HT1080 (cell line): ENCODE results near the gene NEURL3. TPM values are rescaled to one million over a fixed set of nuclear protein-coding genes. Genes with fewer than 3 reads are reported as not detected.
A peak's percentile ranks its signal among the peaks of the same experiment; 100 is the strongest.
"Not testable (repeated sequence)": the region's sequence is repeated elsewhere in the genome, so short reads cannot be mapped to it uniquely, and the experiment has no call there.

Source experiments
- DNase-seq: peaks from one replicate; pipeline ENCODE4 v3.0.0-alpha.2; 2015; ENCODE audit warnings: low read depth
- polyA plus RNA-seq, 2 experiments: library from polyadenylated mRNA; depleted of rRNA; stranded (reverse); fragments of >200 nt; gene quantifications; 2 replicates each; pipeline ENCODE4 v1.2.3, GENCODE V29; 2015
- total RNA-seq: library from RNA; depleted of rRNA; stranded (reverse); fragments of >200 nt; shearing (Covaris generic); gene quantifications from 2 replicates; pipeline ENCODE4 v1.2.3, GENCODE V29; 2014; rRNA removed

Gene NEURL3, protein sequence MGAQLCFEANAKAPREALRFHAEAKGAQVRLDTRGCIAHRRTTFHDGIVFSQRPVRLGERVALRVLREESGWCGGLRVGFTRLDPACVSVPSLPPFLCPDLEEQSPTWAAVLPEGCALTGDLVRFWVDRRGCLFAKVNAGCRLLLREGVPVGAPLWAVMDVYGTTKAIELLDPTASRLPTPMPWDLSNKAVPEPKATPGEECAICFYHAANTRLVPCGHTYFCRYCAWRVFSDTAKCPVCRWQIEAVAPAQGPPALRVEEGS
- not detected in 2 replicates for total RNA-seq
- not detected in 2 replicates for polyA plus RNA-seq (2015; cell fraction: cytosol; rRNA removed)
- not detected in 2 replicates for polyA plus RNA-seq (2015; cell fraction: nucleus; rRNA removed)

DNA sequence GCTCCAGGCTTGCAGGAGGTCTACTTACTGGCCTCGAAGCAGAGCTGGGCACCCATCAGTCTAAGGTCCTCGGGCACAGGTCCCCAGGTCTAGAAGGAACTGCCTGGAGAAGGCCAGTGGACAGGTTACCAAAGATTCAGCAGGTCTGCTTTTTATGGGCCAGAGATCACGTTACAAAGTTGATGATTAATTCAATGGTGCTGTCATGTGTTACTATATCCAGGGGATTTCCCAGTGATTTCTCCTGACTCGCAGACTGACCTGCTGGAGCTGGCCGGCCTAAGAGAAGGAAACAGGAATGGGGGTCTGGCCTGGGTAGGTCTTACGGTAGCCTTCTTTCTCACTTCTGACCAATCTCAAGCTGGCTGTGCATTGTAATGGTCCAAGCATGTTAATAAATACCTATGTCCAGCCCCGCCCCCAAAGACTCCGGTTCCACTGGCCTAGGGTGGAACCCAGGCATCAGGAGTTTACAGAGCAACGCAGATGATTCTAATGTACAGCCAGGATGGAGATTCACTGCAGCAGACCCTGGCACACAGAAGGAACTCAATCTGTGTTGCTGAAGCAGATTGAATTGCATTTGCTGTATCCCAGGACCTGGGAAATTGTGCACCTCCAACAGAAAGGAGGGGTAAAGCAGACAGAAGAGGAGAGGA lies at the start of gene NEURL3:
Gene NEURL3 (minus strand): TSS at position 127 of the 659 bp plus-strand sequence. CDS start 71 bp downstream, at position 56.
- DNase-seq, result peak; percentile 53

DNA sequence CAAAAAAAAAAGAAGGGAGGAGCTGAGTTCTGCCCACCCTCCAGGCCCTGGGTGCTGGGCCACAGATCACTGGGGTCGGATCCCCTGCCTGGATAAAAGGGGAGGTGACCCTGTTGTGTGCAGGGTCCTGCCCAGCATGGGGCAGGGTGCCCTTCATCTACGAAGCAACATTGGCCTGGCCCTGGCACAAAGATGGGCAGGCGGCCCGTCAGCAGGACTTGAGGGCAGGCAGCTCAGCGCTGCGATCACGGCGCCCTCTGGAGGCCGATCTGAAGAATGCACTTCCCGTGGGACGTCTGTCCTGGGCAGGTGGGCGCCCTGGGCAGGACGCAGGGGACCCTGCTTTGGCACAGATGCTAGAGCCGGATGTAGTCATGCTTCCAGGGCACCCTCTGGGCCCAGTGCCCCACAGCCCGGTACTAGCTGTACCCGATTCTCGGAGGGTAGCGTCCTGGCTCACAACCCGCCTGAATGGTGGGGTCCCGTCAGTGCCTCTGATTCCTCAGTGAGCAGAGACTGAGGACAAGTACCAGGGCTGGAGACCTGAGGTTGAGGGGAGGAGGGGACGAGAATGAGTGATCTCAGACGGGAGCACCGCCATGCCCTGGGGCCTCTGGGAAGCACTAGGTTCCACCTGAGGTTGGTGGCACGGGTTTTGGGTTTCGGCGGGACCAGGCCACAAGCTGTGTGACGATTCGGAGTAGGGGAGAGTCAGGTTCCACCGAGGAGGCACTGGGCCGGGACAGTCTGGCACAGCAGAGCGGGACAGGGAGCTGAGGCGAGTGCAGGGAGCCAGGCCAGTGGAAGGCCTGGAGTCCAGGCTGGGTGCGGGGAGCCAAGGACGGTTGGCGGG lies 49.4 kb upstream of the NEURL3 start:
- DNase-seq, result no peak

DNA sequence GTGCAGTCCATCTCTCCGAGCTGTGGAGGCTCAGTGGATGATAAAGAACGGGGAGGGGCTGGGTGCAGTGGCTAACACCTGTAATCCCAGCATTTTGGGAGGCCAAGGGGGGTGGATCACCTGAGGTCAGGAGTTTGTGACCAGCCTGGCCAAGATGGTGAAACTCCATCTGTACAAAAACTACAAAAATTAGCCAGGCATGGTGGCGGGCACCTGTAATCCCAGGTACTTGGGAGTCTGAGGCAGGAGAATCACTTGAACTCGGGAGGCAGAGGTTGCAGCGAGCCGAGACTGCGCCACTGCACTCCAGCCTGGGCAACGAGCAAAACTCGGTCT lies 48.8 kb upstream of the NEURL3 start:
- not testable (repeated sequence) for DNase-seq

DNA sequence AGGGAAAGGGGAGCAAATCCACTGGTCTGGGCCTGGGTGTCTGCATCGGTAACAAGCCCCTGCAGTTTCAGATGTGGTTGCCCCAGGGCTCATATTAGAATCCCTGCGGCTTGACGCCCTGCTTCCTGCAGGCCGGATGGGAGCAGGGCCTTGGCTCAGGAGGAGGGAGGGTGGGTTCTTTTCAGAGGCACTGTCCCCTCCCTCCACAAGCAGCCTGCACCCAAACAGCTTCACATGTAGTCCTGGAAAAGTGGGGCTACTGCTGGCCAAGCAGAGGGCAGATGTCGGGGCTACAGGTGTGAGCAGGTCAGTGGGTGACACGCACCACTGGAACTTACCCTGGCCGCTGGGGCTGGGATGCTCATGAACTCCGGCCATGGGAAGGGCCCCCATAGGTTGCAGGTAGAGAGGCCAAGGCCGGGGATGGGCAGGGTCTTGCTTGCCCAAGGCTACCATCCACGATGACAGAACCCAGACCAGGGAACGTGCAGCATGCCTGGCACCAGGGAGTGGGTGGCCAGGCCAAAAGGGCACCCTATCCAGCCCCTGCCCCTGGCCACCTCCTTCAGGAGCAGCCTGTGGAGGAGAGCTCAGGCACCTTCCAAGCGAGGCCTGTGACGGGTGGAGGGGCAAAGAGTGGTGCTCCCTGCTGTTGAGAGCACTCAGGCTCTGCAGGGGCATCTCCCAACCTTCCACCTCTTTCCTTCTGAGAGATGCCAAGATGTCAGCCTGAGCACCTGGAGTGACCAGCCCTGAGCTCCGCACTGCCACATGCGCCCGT lies 48.2 kb upstream of the NEURL3 start:
- DNase-seq, result no peak

DNA sequence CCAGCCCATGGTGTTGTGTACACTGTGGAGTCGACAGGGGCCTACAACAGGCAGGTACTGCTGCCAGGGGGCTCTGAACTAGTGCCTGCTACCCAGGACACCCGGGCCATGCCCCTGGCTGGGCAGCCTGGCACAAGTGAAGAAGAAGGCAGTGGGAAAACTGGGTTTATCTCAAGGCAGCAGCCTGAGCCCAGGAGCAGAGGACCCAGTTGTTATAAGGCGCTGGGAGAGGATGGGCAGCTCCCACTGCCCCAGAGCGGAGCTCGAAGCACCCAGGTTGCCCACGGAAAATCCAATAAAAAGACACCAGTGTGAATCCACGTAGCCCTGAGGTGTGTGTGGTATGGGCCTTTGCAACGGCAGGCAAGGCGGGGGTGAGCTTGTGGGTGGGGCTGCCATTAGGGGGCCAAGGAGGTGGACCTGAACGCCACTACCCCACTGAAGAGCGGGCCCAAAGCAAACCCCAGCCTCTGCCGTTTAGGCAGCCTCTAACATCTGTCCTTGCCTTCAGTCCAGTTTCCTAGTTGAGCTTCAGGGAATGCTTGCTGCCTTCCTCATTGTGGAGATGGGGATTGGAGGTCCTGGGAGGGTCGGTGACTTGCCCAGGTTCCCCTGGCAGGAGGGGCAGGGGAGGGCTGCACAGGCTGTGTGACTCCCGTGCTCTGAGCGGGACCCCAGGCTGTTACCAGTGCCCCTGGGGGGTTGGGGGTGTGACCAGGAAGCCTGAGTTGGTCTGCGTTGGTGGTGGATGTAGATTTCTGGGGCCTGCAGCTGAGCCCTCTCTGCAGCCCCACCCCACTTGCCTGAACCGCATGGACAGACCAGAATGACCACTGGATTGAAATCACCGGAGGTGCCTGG lies 47.4 kb upstream of the NEURL3 start:
- no peak for DNase-seq

DNA sequence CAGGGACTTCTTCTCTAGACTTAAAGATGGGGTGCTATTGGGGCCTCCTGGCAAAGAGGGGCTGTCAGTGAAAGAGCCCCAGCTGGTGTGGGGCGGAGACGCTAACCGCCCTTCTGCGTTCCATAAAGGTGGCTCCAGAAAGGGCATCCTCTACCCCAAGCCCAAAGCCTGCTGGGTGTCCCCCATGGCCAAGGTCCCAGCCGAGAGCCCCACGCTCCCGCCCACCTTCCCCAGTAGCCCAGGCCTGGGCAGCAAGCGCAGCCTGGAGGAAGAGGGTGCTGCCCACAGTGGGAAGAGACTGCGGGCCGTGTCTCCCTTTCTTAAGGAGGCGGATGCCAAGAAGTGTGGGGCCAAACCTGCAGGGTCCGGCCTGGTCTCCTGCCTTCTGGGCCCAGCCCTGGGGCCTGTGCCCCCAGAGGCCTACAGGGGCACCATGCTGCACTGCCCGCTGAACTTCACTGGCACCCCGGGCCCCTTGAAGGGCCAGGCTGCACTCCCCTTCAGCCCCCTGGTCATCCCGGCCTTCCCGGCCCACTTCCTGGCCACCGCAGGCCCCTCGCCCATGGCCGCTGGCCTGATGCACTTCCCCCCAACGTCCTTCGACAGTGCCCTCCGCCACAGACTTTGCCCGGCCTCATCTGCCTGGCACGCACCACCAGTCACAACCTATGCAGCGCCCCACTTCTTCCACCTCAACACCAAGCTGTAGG lies 46.6 kb upstream of the NEURL3 start:
- DNase-seq, result no peak

DNA sequence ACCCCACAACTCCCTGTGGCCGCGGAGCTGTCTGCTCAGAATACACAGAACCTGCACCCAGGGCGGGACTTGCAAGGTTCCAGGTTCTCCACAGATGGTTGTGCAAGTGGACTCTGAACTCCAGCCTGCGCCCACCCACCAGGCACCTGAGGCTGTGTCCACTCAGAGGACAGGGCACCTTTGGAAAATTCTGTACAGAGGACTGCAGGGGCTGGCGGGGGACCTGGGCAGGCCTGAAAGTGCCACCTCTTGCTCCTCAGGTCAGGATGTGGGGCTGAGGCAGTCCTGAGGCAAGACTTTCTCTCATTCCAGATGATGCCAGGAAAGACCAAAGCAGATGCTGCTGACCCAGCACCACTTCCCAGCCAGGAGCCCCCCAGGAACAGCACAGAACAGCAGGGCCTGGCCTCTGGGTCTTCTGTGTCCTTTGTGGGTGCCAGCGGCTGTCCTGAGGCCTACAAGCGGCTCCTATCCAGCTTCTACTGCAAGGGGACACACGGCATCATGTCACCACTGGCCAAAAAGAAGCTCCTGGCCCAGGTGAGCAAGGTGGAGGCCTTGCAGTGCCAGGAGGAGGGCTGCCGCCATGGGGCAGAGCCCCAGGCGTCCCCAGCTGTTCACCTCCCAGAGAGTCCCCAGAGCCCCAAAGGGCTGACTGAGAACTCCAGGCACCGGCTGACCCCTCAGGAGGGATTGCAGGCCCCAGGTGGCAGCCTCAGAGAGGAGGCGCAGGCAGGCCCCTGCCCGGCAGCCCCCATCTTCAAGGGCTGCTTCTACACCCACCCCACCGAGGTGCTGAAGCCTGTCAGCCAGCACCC lies 45.8 kb upstream of the NEURL3 start:
- DNase-seq, result no peak

DNA sequence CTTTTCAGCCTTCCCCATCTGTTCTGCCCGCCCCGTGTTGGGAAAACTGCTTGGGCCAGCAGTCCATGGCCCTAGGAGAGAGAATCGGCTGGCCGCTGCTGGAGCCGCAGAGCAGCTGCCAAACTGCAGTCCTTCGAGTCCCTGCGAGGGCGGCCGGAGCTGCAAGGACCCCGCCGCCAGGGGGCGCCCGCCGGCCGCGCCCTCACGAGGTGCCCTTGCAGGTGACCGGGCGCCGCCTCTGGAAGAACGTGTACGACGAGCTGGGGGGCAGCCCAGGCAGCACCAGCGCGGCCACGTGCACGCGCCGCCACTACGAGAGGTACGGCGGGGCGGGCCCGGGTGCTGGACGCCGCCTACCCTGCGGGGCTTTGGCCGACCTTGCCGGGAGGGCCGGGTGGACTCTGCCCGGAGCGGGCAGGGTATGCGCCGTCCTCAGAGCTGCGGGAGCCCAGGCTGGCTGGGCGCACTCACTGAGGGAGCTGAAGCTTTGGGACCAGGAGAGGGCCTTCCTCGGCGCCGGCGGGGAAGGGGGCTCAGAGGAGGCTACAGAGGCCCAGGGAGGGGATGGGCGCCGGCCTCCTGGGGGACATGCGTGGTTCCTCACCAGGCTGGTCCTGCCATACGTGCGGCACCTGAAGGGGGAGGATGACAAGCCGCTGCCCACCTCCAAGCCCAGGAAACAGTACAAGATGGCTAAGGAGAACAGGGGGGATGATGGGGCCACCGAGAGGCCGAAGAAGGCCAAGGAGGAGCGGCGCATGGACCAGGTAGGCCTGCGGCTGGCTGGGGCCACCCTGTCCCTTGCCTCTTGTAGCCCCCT lies 45.0 kb upstream of the NEURL3 start:
- DNase-seq, result no peak

DNA sequence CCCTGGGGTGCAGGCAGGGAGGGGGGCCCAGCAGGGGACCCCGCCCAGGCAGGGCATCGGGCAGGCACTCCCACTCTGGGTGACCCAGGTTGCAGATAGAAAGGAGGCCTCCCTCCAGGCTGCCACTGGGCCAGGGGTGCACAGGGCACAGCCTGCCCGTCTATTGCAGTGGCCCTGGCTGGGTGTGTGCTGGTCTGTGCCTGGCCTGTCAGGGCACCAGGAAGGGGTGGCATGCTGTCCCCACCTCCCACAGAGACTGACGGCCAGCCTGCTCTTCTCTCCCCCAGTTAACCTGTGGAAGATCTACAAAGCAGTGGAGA lies 44.3 kb upstream of the NEURL3 start:
- no peak for DNase-seq

DNA sequence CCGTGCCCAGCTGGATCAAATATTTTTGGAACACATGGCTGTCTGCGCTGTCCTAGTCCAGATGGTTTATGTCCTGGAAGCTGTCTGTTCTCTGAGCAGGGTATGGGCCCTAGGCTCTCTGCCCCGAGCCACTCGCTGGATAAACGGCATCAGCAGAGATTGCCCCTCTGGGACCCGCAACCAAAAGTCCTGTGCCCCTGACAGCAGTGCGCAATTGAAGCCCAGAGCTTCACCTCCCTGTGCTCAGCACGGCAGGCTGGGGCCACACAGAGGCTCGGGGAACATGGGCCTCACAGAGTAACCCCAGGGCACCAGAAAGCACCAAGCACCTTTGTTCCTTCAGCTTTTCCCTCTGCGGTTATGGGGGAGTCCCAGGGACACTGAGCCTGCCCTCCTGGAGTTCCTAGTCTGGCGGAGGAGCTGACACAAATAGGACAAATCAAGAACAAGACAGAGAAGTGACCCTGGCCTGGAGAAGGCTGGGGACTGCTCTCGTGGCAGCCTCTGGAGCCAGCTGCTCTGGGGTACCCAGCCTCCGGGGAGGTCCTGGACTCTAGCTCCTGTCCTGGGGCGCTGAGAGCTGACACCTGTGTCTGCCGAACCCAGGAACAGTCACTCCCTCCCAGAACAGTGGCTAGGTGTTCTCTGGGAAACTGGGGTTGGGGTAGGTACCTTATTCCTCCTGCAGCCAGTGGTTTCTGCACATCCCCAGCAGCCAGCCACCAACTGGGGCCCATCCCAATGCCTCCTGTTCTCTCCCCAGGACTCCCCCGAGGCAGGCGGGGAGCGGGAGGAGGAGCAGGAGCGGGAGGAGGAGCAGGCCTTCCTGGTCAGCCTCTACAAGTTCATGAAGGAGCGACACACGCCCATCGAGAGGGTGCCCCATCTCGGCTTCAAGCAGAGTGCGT lies 43.7 kb upstream of the NEURL3 start:
- DNase-seq, result no peak

DNA sequence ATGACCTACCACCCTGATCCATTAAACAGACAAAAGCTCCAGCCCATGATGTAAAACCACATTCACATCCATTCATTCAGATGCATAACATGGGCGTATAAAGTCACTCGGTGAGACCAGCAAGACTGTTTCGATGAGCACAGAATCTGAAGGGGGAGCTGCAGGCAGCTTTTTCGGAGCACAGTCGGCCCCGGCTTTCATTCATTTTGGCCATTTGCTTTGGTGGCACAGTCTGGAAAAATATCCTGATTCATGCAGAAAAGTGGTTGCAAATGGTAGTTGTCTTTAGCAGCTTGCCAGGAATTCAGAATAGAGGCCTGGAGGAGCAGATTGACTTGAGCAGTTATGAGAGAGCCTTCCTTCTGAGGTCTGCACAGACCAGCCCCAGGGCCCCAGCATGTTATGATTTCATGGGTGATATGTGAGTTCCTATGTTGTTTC lies 42.6 kb upstream of the NEURL3 start:
- DNase-seq, result no peak

DNA sequence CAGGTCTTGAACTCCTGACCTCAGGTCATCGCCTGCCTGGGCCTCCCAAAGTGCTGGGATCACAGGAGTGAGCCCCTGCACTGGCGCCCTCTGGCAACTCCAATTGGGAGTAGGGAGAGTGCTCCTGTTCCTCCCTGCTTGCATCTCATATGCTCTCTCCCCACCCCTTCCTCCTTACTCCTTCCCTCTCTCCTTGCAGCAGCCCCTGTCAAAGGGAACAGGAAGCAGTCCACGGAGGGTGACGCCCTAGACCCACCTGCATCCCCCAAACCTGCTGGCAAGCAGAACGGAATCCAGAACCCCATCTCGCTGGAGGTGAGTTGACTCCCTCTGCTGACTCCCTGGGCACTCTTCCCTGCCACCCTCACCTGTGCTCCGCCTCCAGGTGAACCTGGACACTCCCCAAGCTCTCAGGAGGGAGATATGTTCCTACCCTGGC lies 42.1 kb upstream of the NEURL3 start:
- no peak for DNase-seq

DNA sequence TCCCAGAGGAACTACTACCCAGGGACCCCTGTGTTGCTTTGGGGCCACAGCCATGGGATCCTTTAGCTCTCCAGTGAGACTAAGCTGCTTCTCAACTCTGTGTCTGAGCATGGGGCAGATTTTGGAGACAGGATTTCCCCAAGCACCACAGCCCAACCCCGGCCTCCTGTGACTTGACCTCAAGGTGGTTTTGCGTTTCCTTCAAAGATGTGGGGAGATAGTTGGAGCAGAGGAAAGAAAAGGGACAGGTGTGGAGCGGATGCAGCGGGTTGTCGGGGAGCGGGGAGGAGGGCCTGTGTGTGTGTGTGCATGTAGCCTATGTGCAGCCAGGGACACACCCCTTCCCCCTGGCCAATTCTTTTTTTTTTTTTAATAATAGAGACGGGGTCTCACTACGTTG lies 41.6 kb upstream of the NEURL3 start:
- no peak for DNase-seq

DNA sequence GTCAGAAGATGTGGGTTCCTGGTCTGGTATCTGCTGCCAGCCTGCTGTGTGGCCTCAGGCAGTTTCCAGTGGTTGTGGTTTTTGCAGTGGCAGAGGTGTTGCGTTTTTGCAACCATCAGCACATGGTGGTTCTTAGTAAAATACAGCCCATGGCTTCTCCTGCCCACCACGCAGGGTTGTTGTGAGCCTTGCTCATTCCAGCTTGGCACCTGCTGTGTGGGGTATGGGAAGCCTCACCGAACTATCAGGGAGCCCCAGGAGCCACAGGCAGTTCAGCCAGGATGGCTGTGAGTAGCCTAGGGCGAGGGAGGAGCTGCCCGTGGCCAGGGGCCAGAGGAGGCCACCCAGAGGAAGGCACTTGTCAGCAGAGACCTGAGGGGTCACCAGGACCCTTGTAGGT lies 41.2 kb upstream of the NEURL3 start:
- no peak for DNase-seq

DNA sequence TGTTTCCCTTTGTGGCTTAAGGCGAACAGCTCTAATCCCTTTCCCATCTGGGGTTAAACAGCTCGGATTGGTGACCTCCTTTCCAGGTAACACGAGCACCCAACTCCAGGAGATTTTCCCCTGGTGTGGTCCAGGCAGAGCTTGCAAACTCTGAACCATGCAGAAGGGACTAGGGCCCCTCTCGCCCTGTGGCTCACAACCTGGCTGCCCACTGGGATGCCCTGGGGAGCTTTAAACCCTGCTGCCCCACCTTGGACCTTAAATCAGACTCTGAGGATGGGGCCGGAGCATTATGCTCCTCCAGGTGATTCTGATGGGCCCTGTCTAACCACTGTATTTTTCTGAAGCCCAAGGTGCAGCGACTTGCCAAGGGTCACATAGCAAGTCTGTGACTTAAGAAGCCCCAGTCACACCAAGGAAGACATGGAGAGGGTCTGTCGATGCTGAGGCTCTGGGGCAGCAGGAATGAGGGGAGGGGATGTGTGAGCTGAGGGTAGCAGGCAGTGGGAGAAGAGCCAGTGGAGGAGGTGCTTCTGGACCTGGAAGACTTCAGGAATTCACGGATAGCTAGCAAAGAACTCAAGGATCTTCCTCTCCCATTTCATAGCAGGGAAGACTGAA lies 37.3 kb upstream of the NEURL3 start:
- no peak for DNase-seq

DNA sequence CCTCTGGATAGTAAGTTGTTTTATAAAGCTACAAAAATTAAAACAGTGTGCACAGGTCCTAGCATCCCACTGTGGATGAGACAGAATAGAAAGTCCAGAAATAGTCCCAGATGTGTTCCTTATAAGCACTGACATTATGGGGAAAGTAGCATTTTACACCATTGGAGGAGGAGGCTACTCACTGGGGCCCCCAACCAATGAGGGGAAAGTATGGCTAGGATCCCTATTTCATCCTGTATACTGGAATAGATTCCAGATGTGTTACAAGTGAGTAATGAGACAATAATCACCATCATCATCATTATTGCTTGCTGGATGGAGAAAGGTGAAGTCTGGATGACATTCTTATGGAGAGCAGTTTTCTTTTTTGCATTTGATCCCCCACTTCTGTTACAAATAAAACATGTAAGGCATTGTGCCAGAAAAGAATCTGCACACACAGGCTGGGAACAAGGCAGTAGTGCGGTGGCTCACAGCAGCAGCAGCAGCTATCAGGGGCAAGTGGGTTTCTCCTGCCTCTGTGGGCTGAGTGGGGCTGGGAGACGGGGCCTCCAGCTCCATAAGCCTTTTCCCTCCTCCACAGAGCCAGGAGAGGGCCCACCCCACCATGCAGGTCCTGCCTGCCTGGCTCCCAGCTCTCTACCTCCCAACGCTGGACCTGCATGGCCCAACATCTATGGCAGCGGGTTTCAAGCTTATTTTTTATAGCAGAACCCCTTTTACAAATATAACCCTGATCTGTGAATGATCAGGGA lies 36.4 kb upstream of the NEURL3 start:
- no peak for DNase-seq
